GM19438 (cell line): ENCODE measurements around the gene PTPRN2.
"Not testable (repeated sequence)": the region's sequence is repeated elsewhere in the genome, so short reads cannot be mapped to it uniquely, and the experiment has no call there.

ENCODE experiments used
- ATAC-seq: cut with Tn5 transposase; IDR thresholded peaks from one replicate; pipeline ENCODE4 v1.9.1; 2021; ENCODE audit warnings: low read depth; ENCODE audit not compliant: unreplicated experiment

The PTPRN2 gene

DNA sequence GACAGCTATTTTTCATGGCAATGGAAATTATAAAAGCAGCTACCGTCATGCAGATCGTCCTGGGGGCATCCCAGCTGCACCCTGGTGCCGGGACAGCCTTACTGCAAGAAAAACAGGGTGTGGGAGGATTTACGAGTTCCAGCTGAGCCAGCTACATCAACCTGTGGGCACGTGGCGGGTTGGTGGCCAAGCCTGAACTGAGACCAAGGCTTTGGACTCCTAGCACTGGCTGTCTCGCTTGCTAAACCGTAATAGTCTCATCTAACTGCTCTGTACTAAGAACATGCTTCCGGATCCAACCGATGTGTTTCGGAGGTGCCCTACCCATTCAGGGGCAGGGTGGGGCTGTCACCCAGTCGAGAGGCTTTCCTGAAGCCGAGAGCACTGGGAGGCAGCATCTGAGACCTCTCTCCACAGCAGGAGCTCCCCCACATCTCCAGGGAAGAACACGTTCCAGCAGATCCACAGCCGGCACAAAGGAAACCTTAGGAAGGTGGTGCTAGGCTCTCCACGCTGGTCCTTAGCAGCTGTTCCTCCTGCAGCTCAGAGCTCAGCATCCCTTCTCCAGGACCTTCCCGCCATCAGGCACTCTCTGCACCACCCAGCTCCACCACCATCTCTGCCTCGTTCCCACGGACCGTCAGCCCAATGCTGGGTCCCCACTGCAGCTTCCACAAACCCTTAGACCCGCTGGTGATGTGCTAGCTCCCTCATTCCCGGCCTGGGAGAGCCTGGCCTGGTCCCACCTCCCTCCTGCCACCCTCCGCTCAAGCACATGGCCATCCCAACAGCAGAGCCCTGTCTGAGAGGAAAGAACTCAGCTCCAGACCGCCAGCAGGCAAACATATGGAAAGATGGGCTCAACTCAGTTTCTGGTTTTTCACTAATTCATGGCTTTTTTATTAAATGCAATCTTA, 158.5 kb downstream of the PTPRN2 start:
- no peak for ATAC-seq

GRCh38 chr7:158428131-158428836, 159.3 kb downstream of the PTPRN2 start:
- ATAC-seq = no peak

DNA sequence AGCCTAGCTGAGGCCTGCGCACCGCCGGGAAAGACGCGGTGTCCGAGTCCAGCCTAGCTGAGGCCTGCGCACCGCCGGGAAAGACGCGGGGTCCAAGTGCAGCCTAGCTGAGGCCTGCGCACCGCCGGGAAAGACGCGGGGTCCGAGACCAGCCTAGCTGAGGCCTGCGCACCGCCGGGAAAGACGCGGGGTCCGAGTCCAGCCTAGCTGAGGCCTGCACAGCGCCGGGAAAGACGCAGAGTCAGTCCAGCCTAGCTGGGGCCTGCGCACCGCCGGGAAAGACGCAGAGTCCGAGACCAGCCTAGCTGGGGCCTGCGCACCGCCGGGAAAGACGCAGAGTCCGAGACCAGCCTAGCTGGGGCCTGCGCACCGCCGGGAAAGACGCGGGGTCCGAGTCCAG, 161.9 kb downstream of the PTPRN2 start:
- not testable (repeated sequence) for ATAC-seq

DNA sequence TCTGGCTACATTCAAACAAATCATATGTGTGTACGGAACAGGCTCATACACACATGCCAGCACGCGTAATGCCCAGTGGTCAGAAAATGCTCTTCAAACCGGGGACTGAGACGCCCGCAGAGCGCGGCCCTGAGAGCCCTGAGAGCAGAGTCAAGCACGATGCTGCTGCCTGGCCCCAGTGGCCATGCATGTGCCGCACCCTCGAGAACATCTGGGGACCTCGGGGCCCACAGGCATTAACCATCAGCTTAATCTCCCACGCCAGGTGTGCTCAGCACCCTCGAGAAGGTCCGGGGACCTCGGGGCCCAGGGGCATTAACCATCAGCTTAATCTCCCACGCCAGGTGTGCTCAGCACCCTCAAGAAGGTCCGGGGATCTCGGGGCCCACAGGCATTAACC, 163.1 kb downstream of the PTPRN2 start:
- ATAC-seq = no peak

DNA sequence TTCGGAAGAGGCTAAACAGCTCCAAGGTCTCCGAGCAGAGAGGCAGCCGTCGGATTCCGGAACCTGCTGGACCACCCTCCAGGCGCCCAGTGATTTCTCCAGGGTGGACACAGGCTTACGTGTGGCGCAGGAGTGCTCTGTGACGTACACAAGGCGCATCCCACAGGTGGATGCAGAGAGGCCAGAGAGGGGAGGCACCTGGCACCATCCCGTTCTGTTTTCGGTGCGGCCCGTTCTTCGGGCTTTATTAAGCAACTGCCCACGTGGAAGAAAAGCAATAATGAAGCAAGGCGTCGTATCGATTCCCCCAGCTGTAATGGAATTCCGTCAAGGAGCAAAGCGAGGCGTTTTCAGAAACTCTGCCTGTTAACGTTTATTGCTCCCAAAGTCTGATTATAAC, 163.6 kb downstream of the PTPRN2 start:
- ATAC-seq = no peak

DNA sequence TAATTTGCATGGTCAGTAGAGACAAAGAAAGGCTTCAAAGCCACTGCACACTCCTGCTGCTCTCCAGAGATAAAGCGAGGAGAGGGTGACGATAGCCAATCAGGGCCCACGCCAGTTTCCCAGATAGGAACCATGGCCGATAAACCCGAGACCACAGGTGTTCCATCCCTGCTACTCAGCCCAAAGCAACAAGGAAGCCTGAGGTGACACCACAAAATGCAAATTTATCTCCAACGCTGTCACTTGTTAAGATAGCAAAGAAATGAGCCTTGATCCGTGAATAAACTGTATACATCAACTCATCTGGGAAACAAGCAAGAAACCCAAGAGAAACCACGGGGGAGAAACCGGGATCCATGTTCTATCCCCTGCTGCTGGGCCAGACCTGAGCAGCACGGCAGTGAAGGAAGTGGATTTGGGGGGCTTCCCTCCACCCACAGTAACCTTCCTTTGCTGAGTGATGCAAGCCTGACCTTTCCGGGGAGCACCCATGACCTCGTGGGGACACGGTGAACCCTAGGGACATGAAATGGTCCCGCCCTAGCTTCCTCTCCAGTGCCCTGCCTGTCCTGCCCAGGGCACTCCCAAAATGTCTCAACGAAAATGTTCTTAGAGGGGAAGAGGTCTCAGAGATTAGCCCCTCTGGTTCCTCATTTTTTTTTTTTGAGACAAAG, 164.6 kb downstream of the PTPRN2 start:
- no peak for ATAC-seq

- no peak for ATAC-seq
Observed at GRCh38 chr7:158422196-158422886, 165.3 kb downstream of the PTPRN2 start.

DNA sequence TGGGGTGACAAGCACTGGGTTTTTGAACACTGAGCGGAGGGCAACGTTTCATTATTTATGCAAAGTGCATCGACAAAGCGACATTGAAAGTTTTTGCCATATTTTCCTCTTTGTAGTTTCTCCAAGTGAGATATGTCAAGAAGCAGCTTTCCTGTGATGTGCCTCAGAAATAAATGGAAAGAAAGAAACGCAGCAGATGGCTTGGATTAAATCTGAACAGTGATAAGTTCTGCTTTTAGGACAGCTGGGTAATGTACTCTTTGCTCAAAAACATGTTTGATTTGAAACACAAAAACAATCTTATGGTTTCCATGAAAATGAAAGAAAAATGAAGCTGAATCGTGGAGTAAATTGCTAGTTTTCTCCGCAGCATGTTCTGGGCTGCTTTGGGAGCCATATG, 166.3 kb downstream of the PTPRN2 start:
- no peak for ATAC-seq

GRCh38 chr7:158420591-158421340, 166.9 kb downstream of the PTPRN2 start:
- no peak for ATAC-seq

- ATAC-seq = no peak
Observed at GRCh38 chr7:158419238-158419785, 168.3 kb downstream of the PTPRN2 start.

- ATAC-seq = not testable (repeated sequence)
Observed at GRCh38 chr7:158418395-158418794, 169.2 kb downstream of the PTPRN2 start.

- no peak for ATAC-seq
Observed at GRCh38 chr7:158416283-158416933, 171.2 kb downstream of the PTPRN2 start.

- ATAC-seq = no peak
Observed at GRCh38 chr7:158415316-158415715, 172.3 kb downstream of the PTPRN2 start.

DNA sequence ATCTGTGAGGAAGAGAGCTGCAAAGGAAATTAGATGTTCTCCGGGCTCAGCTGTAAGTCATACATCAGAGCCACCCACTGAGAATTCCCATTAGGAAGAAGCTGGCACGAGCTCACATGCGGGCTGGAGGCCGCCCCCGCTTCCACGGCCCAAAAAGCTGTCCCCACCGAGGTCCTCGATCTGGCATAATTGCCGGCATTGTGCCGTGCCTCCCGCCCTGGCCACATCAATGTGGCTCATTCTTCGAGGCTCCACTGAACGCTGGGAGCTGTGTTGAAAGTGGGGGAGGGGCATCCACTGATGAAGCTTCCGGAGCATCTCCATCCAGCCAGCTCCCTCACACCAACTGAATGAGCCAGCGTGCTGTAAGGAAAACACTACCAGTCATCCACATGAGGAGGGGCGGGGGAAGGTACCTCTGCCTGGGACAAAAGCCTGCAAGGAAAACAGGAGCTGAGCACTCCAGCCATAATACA, 173.1 kb downstream of the PTPRN2 start:
- no peak for ATAC-seq

GRCh38 chr7:158414002-158414401, 173.6 kb downstream of the PTPRN2 start:
- no peak for ATAC-seq

- ATAC-seq = no peak
Observed at GRCh38 chr7:158411232-158411950, 176.2 kb downstream of the PTPRN2 start.

- ATAC-seq = no peak
Observed at GRCh38 chr7:158410720-158411119, 176.9 kb downstream of the PTPRN2 start.

GRCh38 chr7:158409816-158410330, 177.8 kb downstream of the PTPRN2 start:
- no peak for ATAC-seq
